Testis (tissue), 2 donors: ENCODE measurements around the gene ABCF3.

Experiments
- POLR2A ChIP-seq: fragments of 450-650 bp; IDR thresholded peaks from one replicate; pipeline ENCODE4 v1.6.1; 2017; ENCODE audit warnings: antibody characterized with exemption, mild to moderate bottlenecking, moderate library complexity
- TF ChIP-seq, protein P1 (sequence below), 3 experiments: fragments of 450-650 bp in 2 of 3; fragments of 200-600 bp in 1 of 3; sonication (generic) in 1 of 3; IDR thresholded peaks; one replicate each; pipeline ENCODE4 v1.5.1; 2016 to 2019; ENCODE audit warnings: antibody characterized with exemption in 3 of 3, mild to moderate bottlenecking in 2 of 3, moderate library complexity in 1 of 3

DNA sequence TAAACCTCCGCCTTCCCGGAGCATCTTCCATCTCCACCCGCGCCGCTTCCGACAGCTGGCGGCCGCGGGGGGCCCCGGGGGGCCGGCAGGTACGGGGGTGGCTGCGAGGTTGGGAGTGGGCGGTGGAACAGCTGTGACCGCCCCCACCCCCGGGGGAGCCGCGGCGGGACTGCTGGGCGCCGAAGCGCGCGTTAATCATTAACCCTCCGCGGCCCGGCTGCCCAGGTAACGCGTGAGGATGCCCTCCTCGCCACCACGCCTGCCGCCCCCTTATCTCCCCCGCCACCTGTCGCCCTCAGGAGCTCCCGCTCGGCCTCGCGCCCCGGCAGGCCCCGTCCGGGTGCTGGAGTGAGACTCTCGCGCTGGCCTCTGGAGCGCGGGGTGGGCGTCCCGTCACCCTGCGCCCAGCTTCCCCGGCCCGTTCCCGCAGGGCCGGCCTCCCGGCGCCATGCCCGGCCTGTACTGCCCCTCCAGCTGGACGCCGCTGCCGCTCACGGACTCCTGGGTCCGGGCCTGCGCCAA, 44.1 kb downstream of the ABCF3 start:
- TF ChIP-seq, protein P1, sequence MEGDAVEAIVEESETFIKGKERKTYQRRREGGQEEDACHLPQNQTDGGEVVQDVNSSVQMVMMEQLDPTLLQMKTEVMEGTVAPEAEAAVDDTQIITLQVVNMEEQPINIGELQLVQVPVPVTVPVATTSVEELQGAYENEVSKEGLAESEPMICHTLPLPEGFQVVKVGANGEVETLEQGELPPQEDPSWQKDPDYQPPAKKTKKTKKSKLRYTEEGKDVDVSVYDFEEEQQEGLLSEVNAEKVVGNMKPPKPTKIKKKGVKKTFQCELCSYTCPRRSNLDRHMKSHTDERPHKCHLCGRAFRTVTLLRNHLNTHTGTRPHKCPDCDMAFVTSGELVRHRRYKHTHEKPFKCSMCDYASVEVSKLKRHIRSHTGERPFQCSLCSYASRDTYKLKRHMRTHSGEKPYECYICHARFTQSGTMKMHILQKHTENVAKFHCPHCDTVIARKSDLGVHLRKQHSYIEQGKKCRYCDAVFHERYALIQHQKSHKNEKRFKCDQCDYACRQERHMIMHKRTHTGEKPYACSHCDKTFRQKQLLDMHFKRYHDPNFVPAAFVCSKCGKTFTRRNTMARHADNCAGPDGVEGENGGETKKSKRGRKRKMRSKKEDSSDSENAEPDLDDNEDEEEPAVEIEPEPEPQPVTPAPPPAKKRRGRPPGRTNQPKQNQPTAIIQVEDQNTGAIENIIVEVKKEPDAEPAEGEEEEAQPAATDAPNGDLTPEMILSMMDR (IDR thresholded peaks at IDR 0.05), result no peak
- no peak for TF ChIP-seq POLR2A
